DLD1 (cell line): ENCODE measurements around the gene TNIK.

ENCODE experiments used
- in situ Hi-C: cut with HindIII; loops from 2 replicates; pipeline ENCODE4 v1.10.0; 2017; ENCODE audit warnings: low sequenced_read_pairs

The TNIK gene

GRCh38 chr3:171113716-171114115 lies 346.5 kb downstream of the TNIK start:
- in situ Hi-C loops, result no loop called here

GRCh38 chr3:171110715-171111114 lies 349.5 kb downstream of the TNIK start:
- in situ Hi-C loops, result no loop called here

DNA sequence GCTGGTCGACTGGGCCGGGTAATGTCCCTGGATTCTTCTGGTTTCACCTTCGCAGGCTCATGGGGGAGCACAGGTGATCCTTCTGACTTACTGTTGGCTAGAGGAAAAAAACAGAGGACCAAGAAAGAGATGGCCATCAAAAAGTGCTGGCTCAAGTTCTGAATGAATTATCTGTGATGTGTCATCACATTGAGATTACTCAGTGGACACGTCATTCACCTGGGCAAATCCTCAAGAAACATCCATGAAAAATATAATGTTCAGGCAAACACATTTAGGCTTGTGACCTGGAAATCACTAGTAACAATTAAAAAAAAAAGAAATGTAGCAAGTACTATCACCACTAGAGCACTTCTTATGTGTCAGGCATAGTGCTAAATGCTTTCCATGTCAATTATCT lies 352.1 kb downstream of the TNIK start:
- in situ Hi-C loops, result loop anchor here (5.0 kb wide), 1 partner anchor 59 kb away; no protein-coding TSS in a partner anchor

GRCh38 chr3:171103185-171103584 lies 357.0 kb downstream of the TNIK start:
- in situ Hi-C loops, result no loop called here

DNA sequence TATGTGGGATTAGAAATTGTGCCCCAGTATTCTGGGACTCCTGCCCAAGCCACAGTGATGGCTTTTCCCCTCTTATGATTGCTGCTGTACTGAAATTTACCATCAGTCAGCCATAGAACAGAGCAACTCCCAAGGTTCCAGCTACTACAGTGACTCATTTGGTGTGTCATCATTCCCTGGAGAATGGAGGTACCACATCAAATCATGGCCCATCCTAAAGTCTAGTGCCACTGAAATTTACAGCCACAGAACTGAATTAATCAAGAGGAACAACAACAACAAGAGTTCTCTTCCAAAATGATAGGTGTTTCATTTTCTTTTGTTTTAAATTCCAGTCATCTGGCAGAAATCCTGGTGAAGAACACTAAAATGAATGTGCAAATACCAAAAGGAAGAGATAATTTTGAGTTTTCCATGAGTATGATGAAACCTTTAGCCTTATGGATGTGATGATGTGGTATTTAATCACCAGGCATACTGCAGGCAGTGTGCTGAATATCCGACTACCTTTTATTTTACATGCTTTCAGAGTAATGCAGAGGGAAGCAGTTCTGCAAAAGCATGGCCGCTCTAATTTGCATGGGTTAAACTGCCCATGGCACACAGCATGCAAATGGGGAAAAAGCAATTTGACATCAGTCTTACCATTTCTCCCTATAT lies 358.1 kb downstream of the TNIK start:
- in situ Hi-C loops, result no loop called here

DNA sequence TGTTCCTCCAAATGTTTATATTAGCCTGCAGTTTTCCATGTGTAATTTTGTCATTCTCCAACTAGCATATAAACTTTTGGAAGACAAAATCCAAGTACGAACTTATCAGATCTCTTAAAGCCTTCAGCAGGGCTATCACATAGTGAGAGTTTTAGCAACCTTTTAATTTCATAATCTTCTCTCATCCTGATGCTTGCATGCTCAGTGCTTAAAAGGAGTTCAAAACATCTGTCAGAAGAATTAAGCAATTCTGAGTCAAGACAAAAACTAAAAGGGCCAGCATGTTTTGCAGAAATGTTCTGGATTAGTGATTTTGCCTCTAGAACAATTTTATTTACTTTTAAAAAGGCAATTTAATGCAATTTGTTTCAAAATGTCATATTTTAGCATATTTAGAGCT lies 360.3 kb downstream of the TNIK start:
- in situ Hi-C loops, result no loop called here

- in situ Hi-C loops, result no loop called here
These were observed 365.1 kb downstream of the TNIK start for GRCh38 chr3:171095063-171095462.

GRCh38 chr3:171094411-171094810 lies 365.8 kb downstream of the TNIK start:
- in situ Hi-C loops, result no loop called here

- in situ Hi-C loops, result no loop called here
These were observed 366.7 kb downstream of the TNIK start for GRCh38 chr3:171093462-171093861.

- in situ Hi-C loops, result no loop called here
These were observed 367.7 kb downstream of the TNIK start for GRCh38 chr3:171092467-171092911.

DNA sequence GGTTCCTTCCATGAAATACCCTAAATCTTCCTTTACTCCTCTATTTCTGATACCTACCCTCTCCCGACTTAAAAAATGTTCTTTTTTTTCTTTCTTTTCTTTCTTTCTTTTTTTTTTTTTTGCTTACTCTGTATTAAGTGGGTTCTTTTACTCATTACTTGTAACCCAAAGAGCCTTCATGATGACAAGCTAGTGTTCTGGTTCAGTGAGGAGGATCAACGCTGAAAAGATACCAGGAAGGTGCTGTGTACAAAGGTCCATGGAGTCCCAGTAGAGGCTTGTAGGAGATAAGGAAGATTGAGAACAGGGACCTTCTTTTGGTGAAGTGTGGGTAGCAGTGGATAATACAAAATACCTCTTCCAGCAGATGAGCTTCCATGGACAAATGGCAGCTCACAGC lies 369.9 kb downstream of the TNIK start:
- in situ Hi-C loops, result no loop called here

- in situ Hi-C loops, result no loop called here
These were observed 371.0 kb downstream of the TNIK start for GRCh38 chr3:171088964-171089754.

- in situ Hi-C loops, result no loop called here
These were observed 371.7 kb downstream of the TNIK start for GRCh38 chr3:171088496-171088895.

DNA sequence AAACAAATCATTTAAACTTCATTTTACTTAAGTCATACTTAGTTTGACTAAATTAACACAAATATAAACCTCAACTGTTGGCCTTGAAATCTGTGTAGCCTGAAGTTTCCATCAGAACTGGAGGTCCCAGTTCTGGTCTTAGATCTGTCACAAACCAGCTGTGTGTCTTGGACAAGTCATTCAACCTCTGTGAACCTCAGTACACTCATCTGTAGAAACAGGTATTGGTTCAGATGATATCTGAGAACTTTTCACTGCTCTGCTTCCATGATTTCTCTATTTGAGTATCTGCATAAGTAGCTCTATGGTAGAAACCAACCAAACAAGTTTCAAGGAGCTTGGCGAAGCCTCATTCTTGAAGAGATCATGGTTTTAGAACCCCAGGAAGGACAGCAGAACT lies 373.3 kb downstream of the TNIK start:
- in situ Hi-C loops, result no loop called here

GRCh38 chr3:171077261-171077660 lies 382.9 kb downstream of the TNIK start:
- in situ Hi-C loops, result no loop called here

GRCh38 chr3:171072432-171072831 lies 387.8 kb downstream of the TNIK start:
- in situ Hi-C loops, result no loop called here

- in situ Hi-C loops, result no loop called here
These were observed 391.5 kb downstream of the TNIK start for GRCh38 chr3:171068658-171069057.

DNA sequence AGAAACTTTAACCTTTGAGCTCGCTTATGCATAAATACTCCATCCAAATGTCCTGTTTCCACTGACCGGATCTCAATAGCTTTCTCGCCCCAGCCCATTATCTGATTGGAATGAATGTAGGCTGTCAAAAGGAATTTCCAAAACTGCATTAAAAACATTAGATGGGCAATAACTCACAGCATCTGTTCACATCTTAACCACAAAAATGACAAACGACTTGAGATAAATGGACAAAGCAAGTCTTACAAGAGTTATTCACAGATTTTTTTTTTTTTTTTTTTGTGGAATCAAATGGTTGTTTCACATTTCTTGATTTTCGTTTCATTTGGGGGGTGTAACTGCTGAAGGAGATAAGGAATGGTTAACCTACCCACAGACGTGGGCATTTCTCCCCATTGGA lies 394.0 kb downstream of the TNIK start:
- in situ Hi-C loops, result no loop called here

DNA sequence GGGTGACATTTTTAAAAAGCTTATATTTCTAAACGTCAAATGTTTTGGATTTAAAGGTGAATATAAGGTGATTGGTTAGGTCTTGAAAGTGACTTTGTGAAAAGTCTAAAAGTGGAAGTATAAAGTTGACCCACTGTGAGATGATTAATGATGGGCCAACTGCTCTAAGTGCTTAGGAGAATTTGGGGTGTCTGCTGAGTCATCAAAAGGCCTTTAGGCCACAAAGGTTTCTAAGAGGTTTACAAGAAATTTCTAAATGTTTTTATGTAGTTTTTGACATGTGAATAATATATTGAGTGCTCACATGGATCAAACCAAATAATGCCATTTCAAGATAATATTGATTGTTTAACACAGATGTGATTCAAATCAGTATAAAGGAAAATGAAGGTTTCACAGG lies 394.5 kb downstream of the TNIK start:
- in situ Hi-C loops, result no loop called here

DNA sequence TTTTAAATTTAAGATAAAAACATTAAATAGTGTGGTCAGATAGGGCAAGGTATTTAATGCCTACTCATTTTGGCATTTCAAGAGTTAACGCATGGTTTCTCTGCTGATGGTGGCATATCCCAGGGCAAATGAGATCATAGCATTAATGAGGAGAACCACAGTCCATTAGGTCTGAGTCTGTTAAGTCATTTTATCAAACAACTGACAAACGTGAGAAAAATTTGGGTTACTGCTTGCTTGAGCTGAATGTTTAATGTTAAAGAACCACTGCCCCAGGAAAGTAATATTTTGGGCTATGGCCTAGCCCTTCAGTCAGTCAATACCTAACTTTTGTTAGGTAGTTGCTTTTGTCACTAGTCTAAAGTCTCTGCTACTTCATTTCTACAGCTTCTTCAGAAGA lies 395.7 kb downstream of the TNIK start:
- in situ Hi-C loops, result no loop called here

DNA sequence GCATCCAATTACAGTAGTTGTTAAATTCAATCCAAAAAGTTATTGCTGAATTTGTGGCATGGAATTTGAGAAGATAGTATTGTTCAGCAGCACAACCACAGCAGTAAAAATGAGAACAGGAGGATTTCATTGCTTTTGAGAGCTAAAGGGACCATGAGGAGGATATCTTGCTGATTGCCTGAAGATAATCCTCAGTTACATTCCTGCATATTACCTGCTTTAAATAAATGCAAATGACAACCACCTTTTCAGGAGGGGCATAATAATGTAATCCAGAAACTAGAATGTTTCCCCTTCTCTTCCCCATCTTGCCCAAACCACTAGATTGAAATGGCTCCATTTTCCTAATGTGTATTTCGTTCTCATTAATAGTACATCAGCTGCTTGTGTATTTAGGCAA lies 398.5 kb downstream of the TNIK start:
- in situ Hi-C loops, result no loop called here

DNA sequence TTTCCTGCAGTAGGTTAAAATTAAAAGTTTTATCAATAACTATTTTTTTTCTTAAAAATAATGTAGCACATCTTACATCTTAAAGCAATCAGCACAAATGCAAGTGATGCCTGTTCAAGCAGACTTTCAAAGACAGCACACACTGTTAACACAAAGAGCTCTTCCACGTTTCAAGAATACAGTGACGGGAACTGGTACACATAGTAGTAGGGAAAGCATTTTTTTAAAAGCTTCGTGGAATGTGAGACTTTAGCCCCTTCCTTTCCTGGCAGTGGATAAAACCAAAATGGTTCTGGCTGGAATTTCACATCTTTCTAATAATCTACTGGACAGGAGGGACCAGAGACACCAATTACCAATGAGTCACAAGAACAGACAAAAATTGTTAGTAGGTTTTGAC lies 400.2 kb downstream of the TNIK start:
- in situ Hi-C loops, result no loop called here
